CD8-positive, alpha-beta memory T cell (primary cell): Measurements from ENCODE around the gene NUAK2. TPM values are rescaled to one million over a fixed set of nuclear protein-coding genes. Genes with fewer than 3 reads are reported as not detected.

Source experiments
- CTCF ChIA-PET: fragments of 350-600 bp; sonication (Branson Sonifier 250); formaldehyde crosslinking; loops from one replicate; lab custom pipeline; 2021; ENCODE audit warnings: antibody characterized with exemption; lab: Charles Lee
- POLR2A ChIA-PET: fragments of 350-600 bp; sonication (Branson Sonifier 250); formaldehyde crosslinking; loops from one replicate; lab custom pipeline; 2021; ENCODE audit warnings: antibody characterized with exemption; lab: Charles Lee
- DNase-seq, 5 donors: peaks; one replicate each; pipeline versions ENCODE4 v3.0.0 to v3.0.0-alpha.2; 2020 to 2022; ENCODE audit warnings: mixed read lengths in 1 of 5
- H3K27ac ChIP-seq: one replicate; pipeline ENCODE4 v1.7.0; 2013; ENCODE audit warnings: low read depth, mild to moderate bottlenecking, low read length, moderate library complexity
- H3K27me3 ChIP-seq: 2 replicates; pipeline ENCODE4 v1.7.0; 2013; ENCODE audit warnings: low read length, mild to moderate bottlenecking; ENCODE audit not compliant: insufficient read depth, poor library complexity, severe bottlenecking
- H3K36me3 ChIP-seq: 2 replicates; pipeline ENCODE4 v1.7.0; 2013; ENCODE audit warnings: mild to moderate bottlenecking, low read length, moderate library complexity; ENCODE audit not compliant: insufficient read depth
- H3K4me1 ChIP-seq: 2 replicates; pipeline ENCODE4 v1.7.0; 2013; ENCODE audit warnings: mild to moderate bottlenecking, low read length, moderate library complexity; ENCODE audit not compliant: insufficient read depth
- H3K4me3 ChIP-seq: 2 replicates; pipeline ENCODE4 v1.7.0; 2013; ENCODE audit warnings: mild to moderate bottlenecking, low read length
- H3K9me3 ChIP-seq: 2 replicates; pipeline ENCODE4 v1.7.0; 2013; ENCODE audit warnings: mild to moderate bottlenecking, low read length
- H3K27ac Mint-ChIP-seq, 8 donors: one replicate each; pipeline ENCODE4 v1.8.0; 2020 to 2021; ENCODE audit warnings: mixed read lengths in 8 of 8, mild to moderate bottlenecking in 6 of 8, inconsistent platforms in 3 of 8, moderate library complexity in 3 of 8
- H3K27me3 Mint-ChIP-seq, 2 donors: one replicate each; pipeline ENCODE4 v1.8.0; 2020 to 2021; ENCODE audit warnings: mixed read lengths in 2 of 2, mild to moderate bottlenecking in 1 of 2, moderate library complexity in 1 of 2
- H3K36me3 Mint-ChIP-seq, 3 donors: one replicate each; pipeline ENCODE4 v1.8.0; 2020 to 2021; ENCODE audit warnings: mixed read lengths in 3 of 3, inconsistent platforms in 1 of 3, mild to moderate bottlenecking in 1 of 3
- H3K4me1 Mint-ChIP-seq, 3 donors: one replicate each; pipeline ENCODE4 v1.8.0; 2020 to 2021; ENCODE audit warnings: mixed read lengths in 3 of 3, inconsistent platforms in 1 of 3, mild to moderate bottlenecking in 1 of 3
- H3K4me3 Mint-ChIP-seq, 7 donors: one replicate each; pipeline ENCODE4 v1.8.0; 2020 to 2021; ENCODE audit warnings: mixed read lengths in 7 of 7, mild to moderate bottlenecking in 6 of 7, moderate library complexity in 4 of 7, inconsistent platforms in 2 of 7
- H3K9me3 Mint-ChIP-seq, 5 donors: one replicate each; pipeline ENCODE4 v1.8.0; 2020 to 2022; ENCODE audit warnings: mixed read lengths in 5 of 5, mild to moderate bottlenecking in 3 of 5, moderate library complexity in 2 of 5, inconsistent platforms in 1 of 5
- polyA plus RNA-seq: library from polyadenylated mRNA; unstranded; fragments of 300-500 nt; fragmentation: Illumina TruSeq; gene quantifications from one replicate; pipeline ENCODE4 v1.2.3, GENCODE V29; 2021
- total RNA-seq, 2 experiments: library from RNA; stranded (reverse); gene quantifications; one replicate each; pipeline ENCODE4 v1.2.3, GENCODE V29; 2021

Gene NUAK2
- total and polyA plus RNA-seq, 3 experiments from 2014 or later: 4.5 to 32.1 (median 4.7) TPM

DNA sequence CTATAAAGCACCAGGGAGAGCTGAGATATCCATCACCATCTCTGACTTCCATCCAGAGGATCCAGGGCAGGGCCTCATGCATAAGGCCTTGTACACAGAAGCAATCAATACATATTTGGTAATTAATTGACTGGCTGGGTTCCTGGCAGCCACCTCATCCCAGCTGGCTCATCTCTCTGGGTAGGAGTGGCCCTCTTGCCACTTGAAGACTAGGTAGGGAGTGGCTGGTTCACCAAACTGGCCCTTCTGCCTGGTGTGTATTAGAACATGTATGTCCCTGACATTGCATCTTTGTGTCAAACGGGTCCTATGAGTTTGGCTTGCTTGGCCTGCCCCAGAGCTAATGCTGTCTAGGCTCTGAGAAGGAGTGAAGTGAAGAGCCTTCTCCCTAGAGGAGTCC lies 11.8 kb downstream of the NUAK2 start:
- Mint-ChIP-seq H3K36me3 (peaks cover 15 to 85% (median 38%) of the 10 kb centered on the region in 3 donors), H3K27me3 (peaks cover 0 to 1% of the 10 kb centered on the region in 2 donors), H3K27ac (peak overlapping the region in 5 of 8 donors; percentile 24 to 86 (median 51)), H3K9me3 (no peaks in the 10 kb centered on the region), H3K4me3 (no peak overlapping the region), H3K4me1 (peaks cover 59 to 92% (median 66%) of the 10 kb centered on the region in 3 donors)
- H3K36me3 ChIP-seq: peaks cover 60% of the 10 kb centered on the region
- H3K4me3 ChIP-seq: no peak overlapping the region
- no peaks in the 10 kb centered on the region for H3K9me3 ChIP-seq
- H3K27ac ChIP-seq: no peak overlapping the region
- ChIA-PET CTCF (interaction anchor here (40.7 kb wide), 1 partner anchor 38 kb away, joined by 1351 read pairs; no protein-coding TSS in a partner anchor), POLR2A (no interaction called here)
- H3K4me1 ChIP-seq: peaks cover 65% of the 10 kb centered on the region
- H3K27me3 ChIP-seq: no peaks in the 10 kb centered on the region
- no peak for DNase-seq

- Mint-ChIP-seq H3K27me3 (peaks cover 0 to 1% of the 10 kb centered on the region in 2 donors), H3K4me3 (no peak overlapping the region), H3K4me1 (peaks cover 40 to 72% (median 46%) of the 10 kb centered on the region in 3 donors), H3K9me3 (no peaks in the 10 kb centered on the region), H3K27ac (peak overlapping the region in 3 of 8 donors; percentile 23 to 46 (median 32)), H3K36me3 (peaks cover 18 to 95% (median 44%) of the 10 kb centered on the region in 3 donors)
- DNase-seq: no peak
- no peak overlapping the region for H3K4me3 ChIP-seq
- H3K27me3 ChIP-seq: no peaks in the 10 kb centered on the region
- H3K36me3 ChIP-seq: peaks cover 83% of the 10 kb centered on the region
- peaks cover 40% of the 10 kb centered on the region for H3K4me1 ChIP-seq
- no peak overlapping the region for H3K27ac ChIP-seq
- no peaks in the 10 kb centered on the region for H3K9me3 ChIP-seq
- ChIA-PET POLR2A (interaction anchor here (1.2 kb wide), 1 partner anchor 8 kb away, joined by 4 read pairs; no protein-coding TSS in a partner anchor), CTCF (interaction anchor here (40.7 kb wide), 1 partner anchor 35 kb away, joined by 1351 read pairs; no protein-coding TSS in a partner anchor)
Observed at GRCh38 chr1:205306929-205307566, 14.5 kb downstream of the NUAK2 start.

GRCh38 chr1:205304695-205305070 lies 16.9 kb downstream of the NUAK2 start:
- CTCF ChIA-PET: interaction anchor here (1.5 to 40.7 kb wide), 3 partner anchors 13 to 33 kb away, joined by 5 to 1351 read pairs (median 7); no protein-coding TSS in a partner anchor
- Histone ChIP-seq H3K4me3 (no peak overlapping the region), H3K27ac (no peak overlapping the region), H3K4me1 (peaks cover 18% of the 10 kb centered on the region), H3K9me3 (no peaks in the 10 kb centered on the region), H3K27me3 (no peaks in the 10 kb centered on the region), H3K36me3 (peaks cover 66% of the 10 kb centered on the region)
- Mint-ChIP-seq H3K4me1 (peaks cover 25 to 64% (median 41%) of the 10 kb centered on the region in 3 donors), H3K4me3 (no peak overlapping the region), H3K27me3 (peaks cover 0 to 1% of the 10 kb centered on the region in 2 donors), H3K27ac (peak overlapping the region in 4 of 8 donors; percentile 64 to 75 (median 72)), H3K9me3 (no peaks in the 10 kb centered on the region), H3K36me3 (peaks cover 9 to 80% (median 29%) of the 10 kb centered on the region in 3 donors)
- POLR2A ChIA-PET: interaction anchor here (1.5 kb wide), 1 partner anchor 17 kb away, joined by 4 read pairs; no protein-coding TSS in a partner anchor
- DNase-seq: no peak

GRCh38 chr1:205304046-205304694 lies 17.4 kb downstream of the NUAK2 start:
- H3K27me3 Mint-ChIP-seq: peaks cover 0 to 1% of the 10 kb centered on the region in 2 donors
- no peak for DNase-seq
- ChIA-PET POLR2A (interaction anchor here (1.5 kb wide), 1 partner anchor 16 kb away, joined by 4 read pairs; no protein-coding TSS in a partner anchor), CTCF (interaction anchor here (1.4 to 40.7 kb wide), 5 partner anchors 14 to 181 kb away, joined by 4 to 1351 read pairs (median 5); partner anchors contain the start of gene NUAK2)
- Histone ChIP-seq H3K27me3 (no peaks in the 10 kb centered on the region), H3K27ac (no peak overlapping the region), H3K36me3 (peaks cover 65% of the 10 kb centered on the region), H3K9me3 (no peaks in the 10 kb centered on the region), H3K4me3 (no peak overlapping the region), H3K4me1 (peaks cover 18% of the 10 kb centered on the region)
- no peaks in the 10 kb centered on the region for H3K9me3 Mint-ChIP-seq
- H3K36me3 Mint-ChIP-seq: peaks cover 9 to 75% (median 26%) of the 10 kb centered on the region in 3 donors
- peak overlapping the region in 2 of 8 donors; percentile 64 to 71 for H3K27ac Mint-ChIP-seq
- peaks cover 22 to 63% (median 43%) of the 10 kb centered on the region in 3 donors for H3K4me1 Mint-ChIP-seq
- H3K4me3 Mint-ChIP-seq: no peak overlapping the region

DNA sequence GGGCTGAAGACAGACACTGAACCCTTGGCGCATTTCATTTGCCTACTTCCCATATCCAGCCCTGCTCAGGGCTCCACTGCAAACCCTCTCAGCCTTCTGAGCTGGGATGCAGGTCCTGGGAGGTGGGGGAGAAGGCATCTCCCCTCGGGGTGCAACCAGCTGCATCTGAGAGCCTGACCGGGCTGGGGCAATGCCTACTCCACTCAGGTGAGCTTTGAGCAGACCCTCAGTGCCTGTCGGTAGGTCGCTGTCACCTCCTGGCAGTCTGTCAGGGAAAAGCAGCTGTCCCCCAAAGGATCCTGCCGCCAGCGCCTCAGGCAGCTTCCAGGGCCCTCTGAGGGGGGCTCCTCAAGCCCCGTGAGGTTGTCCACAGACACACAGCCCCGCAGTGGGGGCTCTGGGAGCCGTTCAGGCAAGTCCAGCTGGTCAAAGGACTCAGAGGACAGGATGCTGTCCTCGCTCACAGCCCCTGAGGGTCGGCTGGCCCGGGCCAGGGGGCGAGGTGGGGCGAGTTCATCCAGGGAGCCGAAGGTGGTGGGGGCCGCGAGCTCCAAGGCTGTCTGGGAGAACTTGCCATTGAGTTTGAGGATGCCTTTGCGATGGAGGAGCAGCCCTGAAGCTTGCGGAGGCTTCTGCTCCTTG lies 18.2 kb downstream of the NUAK2 start:
- CTCF ChIA-PET: interaction anchor here (1.1 to 40.7 kb wide), 7 partner anchors 11 to 182 kb away, joined by 3 to 1351 read pairs (median 4); partner anchors contain the start of gene NUAK2
- no peak for DNase-seq
- Mint-ChIP-seq H3K4me1 (peaks cover 26 to 62% (median 46%) of the 10 kb centered on the region in 3 donors), H3K27me3 (peaks cover 0 to 1% of the 10 kb centered on the region in 2 donors), H3K4me3 (no peak overlapping the region), H3K27ac (peak overlapping the region in 1 of 8 donors; percentile 73), H3K36me3 (peaks cover 9 to 67% (median 26%) of the 10 kb centered on the region in 3 donors), H3K9me3 (no peaks in the 10 kb centered on the region)
- Histone ChIP-seq H3K4me1 (peaks cover 24% of the 10 kb centered on the region), H3K36me3 (peaks cover 59% of the 10 kb centered on the region), H3K9me3 (no peaks in the 10 kb centered on the region), H3K27ac (no peak overlapping the region), H3K27me3 (no peaks in the 10 kb centered on the region), H3K4me3 (no peak overlapping the region)
- POLR2A ChIA-PET: interaction anchor here (0.5 to 1.5 kb wide), 3 partner anchors 15 to 30 kb away, joined by 3 to 5 read pairs (median 4); no protein-coding TSS in a partner anchor

DNA sequence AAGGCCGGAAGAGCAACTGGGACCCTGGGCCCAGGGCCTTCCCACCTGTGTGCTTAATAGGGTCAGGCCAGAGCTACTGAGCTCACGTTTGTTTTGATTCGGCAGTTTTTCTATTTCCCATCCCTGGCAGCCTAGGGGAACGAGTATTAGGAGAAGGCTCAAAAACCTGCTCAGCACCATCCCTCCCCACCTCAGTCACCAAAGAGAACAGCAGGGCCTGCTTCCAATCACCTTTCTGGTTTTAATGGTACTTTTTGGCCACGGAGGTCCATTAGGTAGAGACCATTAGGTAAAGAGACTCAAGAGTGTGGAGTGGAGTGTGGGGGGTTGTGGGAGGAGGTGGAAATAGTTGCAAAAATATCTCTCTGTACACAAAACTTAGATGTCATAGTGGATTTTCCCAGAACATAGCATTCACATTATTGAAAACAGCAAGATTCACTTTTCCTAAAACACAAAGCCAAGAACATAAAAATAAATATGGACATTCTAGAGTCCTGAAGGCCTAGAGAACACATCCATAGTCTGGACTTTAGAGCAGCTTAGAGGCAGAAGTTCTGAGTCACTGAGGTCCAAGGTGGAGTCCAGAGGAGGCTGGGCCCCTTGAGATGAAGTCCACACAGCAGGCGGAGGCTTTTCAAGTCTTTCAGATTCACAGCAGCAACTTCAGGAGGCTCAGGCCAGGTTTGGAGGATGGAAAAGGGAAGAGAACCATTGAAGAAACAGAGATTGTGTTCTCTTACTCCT lies 19.5 kb downstream of the NUAK2 start:
- CTCF ChIA-PET: interaction anchor here (1.4 to 40.7 kb wide), 4 partner anchors 18 to 30 kb away, joined by 3 to 1351 read pairs (median 4); partner anchors contain the start of gene NUAK2
- peaks cover 31 to 64% (median 55%) of the 10 kb centered on the region in 3 donors for H3K4me1 Mint-ChIP-seq

More for the DNA sequence above, 19.5 kb downstream of the NUAK2 start:
- H3K27ac ChIP-seq: no peak overlapping the region
- no peak for DNase-seq
- H3K36me3 Mint-ChIP-seq: peaks cover 9 to 54% (median 23%) of the 10 kb centered on the region in 3 donors
- H3K4me3 Mint-ChIP-seq: no peak overlapping the region
- H3K9me3 Mint-ChIP-seq: no peaks in the 10 kb centered on the region
- no peaks in the 10 kb centered on the region for H3K27me3 ChIP-seq
- peaks cover 18% of the 10 kb centered on the region for H3K4me1 ChIP-seq
- H3K27me3 Mint-ChIP-seq: peaks cover 0 to 1% of the 10 kb centered on the region in 2 donors
- peaks cover 45% of the 10 kb centered on the region for H3K36me3 ChIP-seq
- POLR2A ChIA-PET: interaction anchor here (0.8 to 1.1 kb wide), 3 partner anchors 12 to 29 kb away, joined by 3 to 5 read pairs (median 3); no protein-coding TSS in a partner anchor
- peak overlapping the region in 5 of 8 donors; percentile 7 to 65 (median 50) for H3K27ac Mint-ChIP-seq
- no peak overlapping the region for H3K4me3 ChIP-seq
- no peaks in the 10 kb centered on the region for H3K9me3 ChIP-seq
